Measurements from ENCODE around the gene GRIK1. TPM values are rescaled to one million over a fixed set of nuclear protein-coding genes. Genes with fewer than 3 reads are reported as not detected.

GRIK1 gene
- total RNA-seq, 4 donors from 2014 or later: not detected

DNA sequence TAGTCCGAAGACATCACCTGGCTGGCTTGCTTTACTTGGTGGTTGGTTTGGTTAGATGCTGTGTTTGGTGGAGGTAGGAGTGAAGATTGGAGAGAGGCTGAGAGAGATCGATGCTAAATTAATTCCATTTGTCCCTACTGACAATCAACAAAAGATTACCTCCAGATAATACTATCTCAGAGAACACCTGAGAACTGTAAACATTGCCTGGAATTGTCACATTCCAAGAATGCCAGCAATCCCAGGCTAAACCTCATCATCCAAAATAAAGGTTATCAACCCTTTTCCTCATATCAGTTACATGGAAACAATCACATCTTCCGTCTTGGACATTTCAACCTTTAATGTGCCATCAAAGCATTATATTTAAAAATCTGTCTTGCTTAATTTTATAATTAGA is 141.0 kb downstream of the GRIK1 start:
- no peaks in the 10 kb centered on the region for H3K27me3 ChIP-seq
- H3K9me3 ChIP-seq: no peaks in the 10 kb centered on the region
- WGBS, 2 donors (ENCODE audit: low coverage in 1 of 2): 83 to 92% methylated on average over 2 to 3 of the region's 3 CpGs
- in situ Hi-C loops (cut with MboI; ENCODE audit: low pct_ligation_motif_present in 1 of 4, low pct_unique_long_range_greater_than_20kb in 1 of 4, low sequenced_read_pairs in 3 of 4) (no loop called here), intact Hi-C loops (cut with DNase I; ENCODE audit: low total_unique reads) (no loop called here)
- H3K27ac ChIP-seq: no peak overlapping the region
- no peaks in the 10 kb centered on the region for H3K36me3 ChIP-seq
- DNase-seq: no peak
- H3K4me3 ChIP-seq: no peak overlapping the region
- no peaks in the 10 kb centered on the region for H3K4me1 ChIP-seq
- TF ChIP-seq EP300 (IDR thresholded peaks at IDR 0.05; ENCODE audit: low read depth) (no peak), POLR2AphosphoS5 (IDR thresholded peaks at IDR 0.05) (no peak), POLR2A (IDR thresholded peaks at IDR 0.05) (no peak)
- TF ChIP-seq, protein P1, sequence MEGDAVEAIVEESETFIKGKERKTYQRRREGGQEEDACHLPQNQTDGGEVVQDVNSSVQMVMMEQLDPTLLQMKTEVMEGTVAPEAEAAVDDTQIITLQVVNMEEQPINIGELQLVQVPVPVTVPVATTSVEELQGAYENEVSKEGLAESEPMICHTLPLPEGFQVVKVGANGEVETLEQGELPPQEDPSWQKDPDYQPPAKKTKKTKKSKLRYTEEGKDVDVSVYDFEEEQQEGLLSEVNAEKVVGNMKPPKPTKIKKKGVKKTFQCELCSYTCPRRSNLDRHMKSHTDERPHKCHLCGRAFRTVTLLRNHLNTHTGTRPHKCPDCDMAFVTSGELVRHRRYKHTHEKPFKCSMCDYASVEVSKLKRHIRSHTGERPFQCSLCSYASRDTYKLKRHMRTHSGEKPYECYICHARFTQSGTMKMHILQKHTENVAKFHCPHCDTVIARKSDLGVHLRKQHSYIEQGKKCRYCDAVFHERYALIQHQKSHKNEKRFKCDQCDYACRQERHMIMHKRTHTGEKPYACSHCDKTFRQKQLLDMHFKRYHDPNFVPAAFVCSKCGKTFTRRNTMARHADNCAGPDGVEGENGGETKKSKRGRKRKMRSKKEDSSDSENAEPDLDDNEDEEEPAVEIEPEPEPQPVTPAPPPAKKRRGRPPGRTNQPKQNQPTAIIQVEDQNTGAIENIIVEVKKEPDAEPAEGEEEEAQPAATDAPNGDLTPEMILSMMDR (IDR thresholded peaks at IDR 0.05): no peak

DNA sequence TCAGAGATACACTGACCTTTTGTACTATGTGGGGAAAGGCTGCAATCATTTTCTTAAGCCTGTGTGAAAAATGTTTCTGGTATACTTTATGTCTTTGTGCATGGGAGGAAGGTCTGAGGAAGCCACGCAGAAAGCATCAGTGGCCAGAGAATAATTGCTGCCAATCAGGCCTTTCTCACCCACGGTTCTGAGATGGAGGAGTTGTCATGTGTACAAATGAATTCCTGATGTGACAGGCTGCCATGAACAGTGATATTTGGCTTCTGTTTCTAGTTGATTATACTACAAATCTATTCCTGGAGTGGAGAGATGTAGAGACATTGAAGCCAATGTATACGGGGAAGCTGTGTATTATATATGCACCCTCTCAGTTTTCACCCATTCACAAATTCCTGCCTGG is 142.6 kb downstream of the GRIK1 start:
- TF ChIP-seq, protein P1 (IDR thresholded peaks at IDR 0.05): no peak
- TF ChIP-seq POLR2A (IDR thresholded peaks at IDR 0.05): no peak
- no peak for TF ChIP-seq POLR2AphosphoS5 (IDR thresholded peaks at IDR 0.05)
- no peak for TF ChIP-seq EP300 (IDR thresholded peaks at IDR 0.05; ENCODE audit: low read depth)
- intact Hi-C loops (cut with DNase I; ENCODE audit: low total_unique reads) (no loop called here), in situ Hi-C loops (cut with MboI; ENCODE audit: low pct_ligation_motif_present in 1 of 4, low pct_unique_long_range_greater_than_20kb in 1 of 4, low sequenced_read_pairs in 3 of 4) (no loop called here)
- no peak for DNase-seq
- H3K4me3 ChIP-seq: no peak overlapping the region
- 75 to 100% methylated on average over 1 to 3 of the region's 3 CpGs for WGBS, 2 donors (ENCODE audit: low coverage in 1 of 2)
- H3K9me3 ChIP-seq: no peaks in the 10 kb centered on the region
- H3K27ac ChIP-seq: no peak overlapping the region
- H3K36me3 ChIP-seq: no peaks in the 10 kb centered on the region
- H3K4me1 ChIP-seq: no peaks in the 10 kb centered on the region
- no peaks in the 10 kb centered on the region for H3K27me3 ChIP-seq

DNA sequence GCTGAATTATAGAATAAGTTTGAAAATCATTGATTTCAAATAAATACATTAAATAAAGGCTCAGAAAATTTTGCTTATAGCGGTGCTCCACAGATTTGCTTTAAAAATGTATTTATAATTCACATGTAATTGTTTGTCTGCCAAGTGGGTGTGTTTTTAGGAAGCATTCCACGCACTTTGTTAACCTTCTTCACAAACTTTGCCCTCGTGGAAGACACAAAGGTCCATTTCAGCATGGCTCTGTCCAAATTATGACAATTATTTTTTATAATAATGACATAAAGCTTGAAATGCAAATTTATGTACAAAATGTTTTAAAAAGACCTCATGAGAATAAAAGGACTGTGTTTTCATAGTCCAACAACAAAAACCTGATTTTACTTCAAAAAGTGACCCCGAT is 146.1 kb downstream of the GRIK1 start:
- Histone ChIP-seq H3K27me3 (no peaks in the 10 kb centered on the region), H3K4me1 (no peaks in the 10 kb centered on the region), H3K4me3 (no peak overlapping the region), H3K27ac (no peak overlapping the region), H3K36me3 (no peaks in the 10 kb centered on the region), H3K9me3 (no peaks in the 10 kb centered on the region)
- no peak for DNase-seq
- in situ Hi-C loops (cut with MboI; ENCODE audit: low pct_ligation_motif_present in 1 of 4, low pct_unique_long_range_greater_than_20kb in 1 of 4, low sequenced_read_pairs in 3 of 4): no loop called here
- WGBS, 2 donors (ENCODE audit: low coverage in 1 of 2): 71 to 74% methylated on average over 4 of the region's 4 CpGs
- intact Hi-C loops (cut with DNase I; ENCODE audit: low total_unique reads): no loop called here
- TF ChIP-seq POLR2AphosphoS5 (IDR thresholded peaks at IDR 0.05) (no peak), EP300 (IDR thresholded peaks at IDR 0.05; ENCODE audit: low read depth) (no peak), POLR2A (IDR thresholded peaks at IDR 0.05) (no peak)
- TF ChIP-seq, protein P1 (IDR thresholded peaks at IDR 0.05): no peak

DNA sequence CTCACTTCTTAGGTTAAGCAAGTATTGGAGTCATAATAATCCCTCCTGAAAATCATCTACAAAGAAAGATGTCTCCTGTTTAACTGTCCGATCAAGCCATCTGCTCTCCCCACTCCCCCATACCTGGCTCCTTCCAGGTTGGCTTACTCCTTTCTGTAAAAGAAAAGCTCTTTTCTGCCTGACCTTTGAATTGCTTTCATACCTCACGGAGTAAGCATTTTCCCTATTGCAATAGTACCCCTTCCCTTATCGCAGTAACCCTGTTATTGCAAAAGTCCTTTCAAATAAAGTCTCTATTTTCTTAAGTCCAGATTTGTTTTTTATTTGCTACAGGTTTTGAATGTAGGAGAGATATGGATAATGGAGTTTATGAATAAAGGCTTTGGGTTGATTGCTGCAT is 150.4 kb downstream of the GRIK1 start:
- Histone ChIP-seq H3K9me3 (no peaks in the 10 kb centered on the region), H3K4me1 (no peaks in the 10 kb centered on the region), H3K27ac (no peak overlapping the region), H3K36me3 (no peaks in the 10 kb centered on the region), H3K4me3 (no peak overlapping the region), H3K27me3 (no peaks in the 10 kb centered on the region)
- DNase-seq: no peak
- 71 to 77% methylated on average over 3 of the region's 3 CpGs for WGBS, 2 donors (ENCODE audit: low coverage in 1 of 2)
- intact Hi-C loops (cut with DNase I; ENCODE audit: low total_unique reads): no loop called here
- in situ Hi-C loops (cut with MboI; ENCODE audit: low pct_ligation_motif_present in 1 of 4, low pct_unique_long_range_greater_than_20kb in 1 of 4, low sequenced_read_pairs in 3 of 4): no loop called here
- TF ChIP-seq EP300 (IDR thresholded peaks at IDR 0.05; ENCODE audit: low read depth) (no peak), POLR2A (IDR thresholded peaks at IDR 0.05) (no peak), POLR2AphosphoS5 (IDR thresholded peaks at IDR 0.05) (no peak)
- TF ChIP-seq, protein P1 (IDR thresholded peaks at IDR 0.05): no peak
